ENCODE measurements around the gene GNB4.

GRCh38 chr3:179446501-179446900 lies 4.8 kb downstream of the GNB4 start:
- TF ChIP-seq CTCF (IDR thresholded peaks at IDR 0.05) (peak in 4 of 6 experiments; percentile 8 to 40 (median 21)), POLR2A (IDR thresholded peaks at IDR 0.05) (no peak)
